SHP77 treated with DMSO at 0.1 percent for 48 hours (cell line): ENCODE data around the gene UBTD1.
"Not testable (repeated sequence)": the region's sequence is repeated elsewhere in the genome, so short reads cannot be mapped to it uniquely, and the experiment has no call there.

Source experiments
- DNase-seq: peaks from one replicate; lab custom pipeline; 2025; lab: John Stamatoyannopoulos, UW

UBTD1 gene

DNA sequence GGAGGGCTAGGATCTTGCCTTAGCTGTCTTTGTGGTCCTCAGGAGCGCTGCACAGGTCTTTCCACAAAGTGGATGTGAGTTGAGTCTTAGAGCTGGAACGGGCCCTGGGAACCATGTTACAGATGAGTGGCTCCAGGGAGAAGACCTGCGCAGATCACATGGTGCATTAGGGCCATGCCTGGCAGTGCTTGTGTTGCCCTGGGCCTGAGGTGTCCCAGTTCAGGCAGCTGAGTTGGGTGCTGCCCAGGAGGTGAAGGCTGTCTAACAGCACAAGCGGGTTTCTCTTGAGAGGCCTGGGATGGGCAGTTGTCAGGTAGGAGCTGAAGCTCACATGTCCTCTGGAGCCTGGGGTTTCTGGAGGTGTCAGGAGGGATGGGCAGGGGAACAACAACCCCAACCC lies 40.1 kb downstream of the UBTD1 start:
- no peak for DNase-seq

DNA sequence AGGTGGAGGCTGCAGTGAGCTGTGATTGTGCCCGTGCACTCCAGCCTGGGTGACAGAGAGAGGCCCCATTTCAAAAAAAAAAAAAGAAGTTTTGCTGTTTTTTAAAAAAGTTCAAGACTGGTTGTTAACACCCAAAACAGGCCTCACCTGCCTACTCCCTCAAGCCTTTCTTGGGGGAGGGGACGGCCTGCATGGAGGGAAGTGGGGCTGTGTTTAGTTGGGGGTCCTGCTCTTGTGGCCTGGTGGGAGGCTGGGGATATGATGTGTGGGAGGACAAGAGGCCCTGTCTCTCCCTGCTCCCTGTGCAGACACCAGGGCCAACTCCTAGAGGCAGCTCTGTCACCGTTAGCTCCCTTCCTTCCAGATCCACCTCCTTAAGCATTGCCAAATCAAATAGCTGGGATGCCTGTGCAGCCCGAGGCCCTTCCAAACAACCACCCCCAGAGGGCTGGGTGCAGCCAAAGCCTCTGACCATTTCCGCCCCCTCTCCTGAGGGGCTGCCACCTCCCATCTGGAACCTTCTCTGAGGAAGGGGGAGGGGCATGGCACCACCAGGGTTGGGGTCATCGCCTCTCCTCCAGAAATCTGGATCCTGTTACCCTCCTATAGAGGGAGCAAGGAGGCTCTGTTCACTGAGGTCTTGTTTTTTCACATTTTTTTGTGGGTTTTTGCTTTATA lies 40.9 kb downstream of the UBTD1 start:
- no peak for DNase-seq

DNA sequence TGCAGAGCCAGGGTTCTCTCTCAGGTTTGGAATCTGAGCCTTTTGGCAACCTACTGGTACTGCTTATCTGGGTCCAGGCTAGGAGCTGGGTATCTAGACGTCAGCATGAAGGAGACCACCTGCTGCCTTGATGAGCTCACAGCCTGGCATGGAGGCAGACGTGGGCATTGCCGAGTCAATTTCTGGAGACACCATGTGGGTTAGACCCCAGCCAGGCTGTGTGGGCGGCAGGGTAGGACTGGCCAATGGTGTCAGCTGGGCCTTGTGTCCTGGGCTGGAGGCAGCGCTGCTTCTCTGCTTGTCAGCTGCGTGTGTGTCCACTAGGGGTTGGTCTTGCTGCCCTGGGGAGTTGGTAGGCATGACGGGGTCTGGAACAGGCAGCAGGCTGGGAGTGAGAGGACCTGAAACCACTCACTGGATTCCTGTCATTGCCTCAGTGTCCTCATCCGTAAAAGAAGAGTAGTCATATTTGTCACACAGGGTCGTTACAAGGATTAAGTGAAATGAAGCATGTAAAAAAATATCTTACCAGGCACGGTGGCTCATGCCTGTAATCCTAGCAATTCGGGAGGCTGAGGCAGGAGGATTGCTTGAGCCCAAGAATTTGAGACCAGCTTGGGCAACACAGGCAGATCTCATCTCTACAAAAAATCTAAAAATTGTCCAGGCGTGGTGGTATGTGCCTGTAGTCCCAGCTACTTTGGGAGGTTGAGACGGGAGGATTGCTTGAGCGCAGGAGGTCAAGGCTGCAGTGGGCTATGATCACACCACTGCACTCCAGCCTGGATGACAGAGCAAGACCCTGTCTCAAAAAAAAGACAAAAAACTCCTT lies 42.2 kb downstream of the UBTD1 start:
- no peak for DNase-seq

DNA sequence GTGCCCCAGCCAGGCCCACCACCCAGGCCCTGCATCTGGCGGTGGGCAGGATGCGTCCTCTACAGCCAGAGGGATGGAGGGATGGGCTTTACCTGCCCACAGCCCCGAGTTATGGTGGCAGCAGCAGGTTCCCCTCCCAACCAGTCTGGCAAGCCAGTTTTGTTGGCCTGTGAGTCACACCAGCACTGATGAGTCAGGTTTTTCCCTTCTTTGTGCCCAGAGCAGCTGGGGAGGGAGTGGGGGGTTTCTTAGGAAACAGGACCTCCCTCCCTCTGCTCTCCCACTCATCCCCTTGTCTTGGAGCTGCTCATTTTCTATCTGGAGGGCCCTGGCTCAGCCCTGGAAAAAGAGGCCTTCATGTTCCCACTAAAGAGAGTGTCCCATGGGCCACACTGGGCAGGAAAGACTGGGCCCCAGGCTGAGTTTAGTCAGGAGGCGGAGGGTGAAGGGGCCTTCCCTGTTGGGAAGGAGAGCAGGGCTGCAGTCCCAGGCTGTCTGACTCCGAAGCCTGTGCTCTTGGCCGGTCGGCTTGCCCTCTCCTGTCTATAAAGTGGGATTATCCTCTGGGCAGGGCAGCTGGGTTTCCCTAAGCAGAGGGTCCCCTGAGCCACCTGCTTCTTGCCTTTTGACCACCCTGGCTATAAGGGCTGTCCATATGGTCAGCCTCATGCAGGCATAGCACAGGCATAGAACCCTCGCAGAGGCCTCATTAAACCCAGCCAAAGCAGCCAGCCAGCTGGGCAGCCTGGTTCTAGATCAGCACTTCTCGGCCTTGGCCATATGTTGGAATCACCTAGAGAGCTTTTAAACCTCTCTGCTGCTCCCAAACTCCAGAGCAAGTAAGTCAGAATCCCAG lies 43.7 kb downstream of the UBTD1 start:
- no peak for DNase-seq

DNA sequence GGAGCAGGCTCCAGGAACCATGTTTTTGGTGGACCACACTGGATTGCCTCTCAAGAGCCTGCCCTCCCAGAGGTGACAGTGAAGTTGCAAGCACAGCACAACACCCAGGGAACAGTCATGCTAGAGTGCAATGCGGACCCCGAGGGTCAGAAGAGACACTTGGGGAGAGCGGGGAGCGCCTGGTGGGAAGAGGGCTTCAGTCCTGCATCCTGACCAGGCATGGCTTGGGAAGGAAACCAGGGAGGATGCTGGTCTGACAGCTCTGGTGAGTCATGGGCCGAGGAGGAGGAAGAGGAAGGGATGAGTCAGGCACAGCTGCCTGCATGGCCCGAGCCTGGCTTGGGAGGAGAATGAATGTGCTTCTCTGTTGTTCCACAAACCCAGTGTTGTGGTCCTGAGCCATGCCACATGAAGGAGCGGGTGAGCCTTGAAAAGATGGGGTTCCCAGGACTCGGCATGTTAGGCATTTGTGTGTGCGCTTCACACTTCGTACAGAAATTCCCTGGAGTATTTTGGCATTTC lies 44.4 kb downstream of the UBTD1 start:
- no peak for DNase-seq

DNA sequence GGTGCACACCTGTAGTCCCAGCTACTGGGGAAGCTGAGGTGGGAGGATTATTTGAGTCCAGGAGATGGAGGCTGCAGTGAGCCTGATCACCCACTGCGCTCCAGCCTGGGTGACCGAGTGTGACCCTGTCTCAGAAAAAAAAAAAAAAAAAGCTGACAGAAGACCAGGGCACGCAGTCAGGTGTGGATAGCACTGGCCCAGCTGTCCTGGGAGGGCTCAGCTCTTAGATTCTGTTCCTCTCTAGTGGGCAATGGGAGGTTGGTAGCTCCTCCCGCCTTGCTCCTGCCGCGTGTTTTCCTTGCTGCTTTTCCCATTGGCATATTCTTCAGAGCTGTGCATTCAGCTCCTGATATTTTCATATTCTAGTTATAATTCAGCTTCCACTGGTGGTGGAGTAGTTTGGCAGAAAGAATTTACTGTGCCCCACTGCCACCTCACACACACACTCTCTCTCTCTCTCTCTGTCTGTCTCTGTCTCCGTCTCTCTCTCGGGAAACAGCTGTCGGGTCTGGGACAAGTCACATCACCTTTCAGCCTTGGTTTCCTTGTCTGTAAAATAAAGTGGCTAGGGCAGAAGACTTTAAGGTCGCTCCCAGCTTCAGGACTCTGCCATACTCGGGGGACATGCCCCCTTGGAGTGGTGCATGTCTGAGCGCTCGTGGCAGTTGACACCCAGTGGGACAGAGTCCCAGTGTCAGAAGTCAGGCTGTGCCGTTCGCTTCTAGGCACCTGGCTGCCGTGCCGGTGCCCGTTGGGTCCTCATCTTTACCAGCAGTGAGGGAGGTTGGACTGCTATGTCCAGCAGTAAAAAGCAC lies 47.9 kb downstream of the UBTD1 start:
- DNase-seq = no peak

DNA sequence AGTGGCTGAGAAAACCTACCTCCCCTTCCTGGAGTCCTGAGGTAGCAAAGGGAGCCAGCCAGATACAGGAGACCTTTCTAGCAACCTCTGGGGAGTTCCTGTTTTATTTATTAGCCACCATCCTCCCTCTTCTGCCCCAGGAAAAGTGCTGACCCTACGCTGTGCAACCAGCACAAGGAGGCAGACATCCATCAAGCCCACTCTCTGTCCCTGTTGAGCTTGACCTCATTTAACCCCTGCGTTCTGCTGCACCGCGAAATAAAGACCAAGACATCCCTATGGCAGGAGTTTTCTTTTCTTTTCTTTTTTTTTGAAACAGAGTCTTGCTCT lies 48.5 kb downstream of the UBTD1 start:
- DNase-seq = no peak

DNA sequence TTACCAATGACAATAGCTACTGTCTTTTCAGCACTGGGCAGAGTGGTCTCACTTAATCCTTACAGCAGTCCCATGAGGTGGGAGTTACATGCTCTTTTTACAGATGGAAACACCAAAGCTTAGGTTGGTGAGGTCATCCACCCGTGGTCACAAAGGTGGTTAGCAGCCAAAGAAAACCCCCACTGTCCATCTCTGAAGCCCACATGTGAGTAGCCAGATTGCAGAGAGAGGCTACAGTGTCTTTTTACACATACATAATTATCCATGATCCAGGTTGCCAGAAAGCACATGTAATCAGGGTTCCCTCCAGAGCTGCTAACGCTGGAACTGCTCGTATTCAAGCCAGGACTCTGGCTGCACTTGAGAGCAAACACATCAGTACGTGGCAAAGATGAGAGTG lies 49.2 kb downstream of the UBTD1 start:
- DNase-seq = no peak

DNA sequence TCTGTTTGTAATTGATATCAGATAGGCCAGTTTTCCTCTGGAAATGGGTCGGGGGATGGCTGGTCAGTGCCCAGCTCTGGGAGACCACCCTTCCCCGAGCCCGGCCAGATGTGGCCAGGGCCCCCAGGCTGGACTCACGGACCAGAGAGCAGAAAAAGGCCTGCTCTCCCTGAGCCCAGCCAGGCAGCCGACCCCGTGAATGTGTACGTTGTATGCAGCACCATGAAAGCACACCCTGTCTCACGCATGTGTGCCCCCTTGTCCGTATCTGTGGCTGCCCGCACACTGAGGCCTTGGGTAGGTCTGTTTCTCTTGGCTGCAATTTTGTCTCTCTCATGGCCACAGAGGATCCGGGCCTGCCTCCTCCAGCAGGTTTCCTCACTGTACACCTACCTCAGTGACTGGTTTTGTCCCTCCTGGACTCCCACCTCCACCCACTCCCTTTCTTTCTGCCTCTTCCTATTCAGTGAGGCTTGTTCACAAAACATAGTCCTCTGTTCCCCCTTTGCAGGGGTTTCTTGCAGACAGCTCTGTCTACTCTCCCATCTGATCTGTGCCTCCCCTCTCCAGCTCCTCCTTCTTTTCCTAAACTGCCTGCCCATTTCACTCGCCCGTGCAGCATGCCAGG lies 50.2 kb downstream of the UBTD1 start:
- DNase-seq = no peak

DNA sequence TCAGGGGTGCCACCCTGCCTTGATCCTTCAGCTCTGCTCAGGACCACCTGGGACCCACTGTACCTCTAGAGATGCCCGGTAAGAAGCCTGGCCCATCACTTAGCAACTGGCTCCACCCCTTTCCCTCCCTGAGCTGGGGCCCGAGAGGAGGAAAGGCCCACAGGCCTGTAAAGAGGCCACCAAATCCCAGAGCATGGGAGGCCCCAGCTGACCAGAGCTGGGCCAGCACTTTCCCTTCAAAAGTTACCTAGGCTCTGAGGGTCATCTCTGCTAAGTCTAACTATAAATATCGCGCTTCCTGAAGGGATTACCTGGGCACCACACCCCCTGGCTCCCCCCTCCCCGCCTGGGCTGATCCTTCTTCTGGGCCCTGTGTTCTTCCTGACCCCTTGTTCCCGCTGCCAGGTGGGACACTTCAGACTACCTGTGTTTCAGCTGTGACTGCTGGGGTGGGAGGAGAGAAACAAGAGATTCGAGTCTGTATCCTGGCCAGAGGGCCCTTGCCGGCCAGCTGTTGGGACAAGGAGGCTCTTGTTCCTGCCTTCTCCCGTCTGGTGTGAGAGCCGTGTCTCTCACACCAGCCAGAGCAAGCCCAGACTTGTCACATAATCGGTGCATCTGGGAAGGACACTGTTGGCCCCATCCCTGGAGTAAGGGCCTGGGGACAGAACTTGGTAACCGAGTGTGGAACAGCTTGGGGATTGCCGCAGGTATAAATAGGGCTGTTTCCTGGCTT lies 51.0 kb downstream of the UBTD1 start:
- DNase-seq = peak; percentile 34

DNA sequence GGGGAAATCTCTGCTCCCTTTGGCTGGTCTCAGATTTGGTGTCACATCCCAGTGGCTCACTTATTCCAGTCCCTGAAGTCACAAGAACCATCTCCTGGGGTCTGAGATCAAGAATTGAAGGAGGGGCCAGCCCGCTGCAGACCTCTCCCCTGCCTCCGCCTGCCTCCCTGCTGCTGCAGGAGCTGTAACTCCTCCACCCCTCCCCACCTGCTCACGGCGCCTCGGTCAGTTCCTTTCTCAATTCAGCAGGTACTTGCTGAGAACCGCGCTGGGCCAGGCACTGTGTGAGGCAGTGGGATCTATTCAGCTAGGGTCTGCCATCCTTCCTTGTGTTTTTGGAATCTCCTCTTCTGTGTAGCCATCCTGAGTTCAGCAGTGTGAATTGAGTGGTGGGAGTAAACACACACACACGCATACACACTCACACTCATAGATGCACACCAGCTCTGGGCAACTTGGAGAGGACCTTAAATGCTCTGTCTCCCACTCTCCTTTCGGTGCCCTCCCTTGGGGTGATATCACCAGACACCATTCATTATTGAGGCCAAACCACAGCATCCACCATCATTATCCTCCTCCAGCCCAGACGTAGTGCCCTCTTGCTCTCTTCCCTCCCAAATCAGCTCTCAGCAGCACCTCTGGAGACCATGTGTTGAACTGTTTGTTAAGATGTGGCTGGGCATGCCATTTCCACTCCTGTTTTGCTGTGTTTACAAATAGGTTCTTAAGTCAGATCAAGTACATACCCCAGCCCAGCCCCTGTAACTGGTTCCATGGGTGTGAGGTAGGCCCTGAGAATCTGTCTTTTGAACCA lies 51.8 kb downstream of the UBTD1 start:
- no peak for DNase-seq

DNA sequence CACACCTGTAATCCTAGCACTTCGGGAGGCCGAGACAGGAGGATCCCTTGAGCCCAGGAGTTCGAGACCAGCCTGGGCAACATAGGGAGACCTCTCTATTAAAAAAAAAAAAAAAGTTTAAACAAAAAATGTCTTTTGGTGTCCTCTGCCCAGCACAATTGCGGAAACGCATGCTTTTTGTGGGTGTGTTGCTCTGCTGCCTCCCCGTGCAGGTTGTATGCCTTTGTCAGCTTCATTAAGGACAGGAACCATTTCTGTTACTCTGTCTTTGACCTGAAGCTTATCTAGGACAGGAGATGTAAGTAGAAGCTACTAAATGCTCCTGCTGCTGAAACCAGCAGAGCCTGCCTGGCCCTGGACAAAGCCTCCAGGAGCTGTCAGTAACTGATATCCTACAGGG lies 52.5 kb downstream of the UBTD1 start:
- DNase-seq = no peak

DNA sequence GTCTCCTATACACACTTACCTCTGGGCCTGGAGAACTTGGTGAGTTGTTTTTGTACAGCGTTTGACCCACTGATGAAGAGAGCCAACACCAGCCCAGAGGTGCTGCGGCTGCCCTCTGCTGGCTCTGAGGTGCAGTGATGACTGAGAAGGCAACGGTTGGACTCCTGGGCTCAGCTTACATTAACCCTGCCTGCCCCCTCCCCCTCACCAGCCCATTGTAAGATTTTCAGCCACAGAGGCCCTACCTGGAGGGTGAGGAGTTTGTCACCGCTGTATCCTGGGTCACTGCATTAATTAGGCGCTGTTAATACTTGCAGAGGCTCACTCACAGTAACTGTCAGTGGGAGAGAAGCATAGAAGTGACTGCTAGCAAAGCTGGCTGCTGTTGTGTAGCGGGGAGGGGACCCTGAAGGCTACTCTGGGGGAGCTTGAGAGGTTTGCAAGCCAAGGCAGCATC lies 54.9 kb downstream of the UBTD1 start:
- DNase-seq = no peak

DNA sequence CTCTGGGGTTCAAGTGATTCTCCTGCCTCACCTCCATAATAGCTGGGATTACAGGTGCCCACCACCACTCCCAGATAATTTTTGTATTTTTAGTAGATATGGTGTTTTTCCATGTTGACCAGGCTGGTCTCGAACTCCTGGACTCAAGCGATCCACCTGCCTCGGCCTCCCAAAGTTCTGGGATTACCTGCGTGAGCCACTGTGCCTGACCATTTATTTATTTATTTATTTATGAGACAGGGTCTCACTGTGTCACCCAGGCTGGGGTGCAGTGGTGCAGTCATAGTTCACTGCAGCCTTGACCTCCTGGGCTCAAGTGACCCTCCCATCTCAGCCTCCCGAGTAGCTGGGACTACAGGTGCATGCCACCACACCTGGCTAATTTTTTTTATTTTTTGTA lies 55.6 kb downstream of the UBTD1 start:
- not testable (repeated sequence) for DNase-seq

DNA sequence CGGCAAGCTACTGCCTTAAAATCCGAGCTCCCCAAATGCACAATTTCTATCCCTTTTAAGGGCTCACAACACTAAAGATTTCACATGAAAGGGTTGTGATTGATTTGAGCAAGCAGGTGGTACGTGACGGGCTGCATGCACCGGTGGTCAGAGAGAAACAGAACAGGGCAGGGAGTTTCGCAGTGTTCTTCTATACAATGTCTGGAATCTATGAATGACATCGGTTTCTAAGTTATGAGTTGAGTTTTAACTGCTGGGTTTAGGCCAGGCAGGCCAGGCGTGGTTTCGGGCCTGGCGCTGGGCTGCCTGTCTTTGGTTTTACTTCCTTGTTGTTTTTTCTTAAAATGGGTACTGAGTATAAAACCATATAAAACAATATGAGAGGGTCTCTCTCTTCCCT lies 56.8 kb downstream of the UBTD1 start:
- not testable (repeated sequence) for DNase-seq

DNA sequence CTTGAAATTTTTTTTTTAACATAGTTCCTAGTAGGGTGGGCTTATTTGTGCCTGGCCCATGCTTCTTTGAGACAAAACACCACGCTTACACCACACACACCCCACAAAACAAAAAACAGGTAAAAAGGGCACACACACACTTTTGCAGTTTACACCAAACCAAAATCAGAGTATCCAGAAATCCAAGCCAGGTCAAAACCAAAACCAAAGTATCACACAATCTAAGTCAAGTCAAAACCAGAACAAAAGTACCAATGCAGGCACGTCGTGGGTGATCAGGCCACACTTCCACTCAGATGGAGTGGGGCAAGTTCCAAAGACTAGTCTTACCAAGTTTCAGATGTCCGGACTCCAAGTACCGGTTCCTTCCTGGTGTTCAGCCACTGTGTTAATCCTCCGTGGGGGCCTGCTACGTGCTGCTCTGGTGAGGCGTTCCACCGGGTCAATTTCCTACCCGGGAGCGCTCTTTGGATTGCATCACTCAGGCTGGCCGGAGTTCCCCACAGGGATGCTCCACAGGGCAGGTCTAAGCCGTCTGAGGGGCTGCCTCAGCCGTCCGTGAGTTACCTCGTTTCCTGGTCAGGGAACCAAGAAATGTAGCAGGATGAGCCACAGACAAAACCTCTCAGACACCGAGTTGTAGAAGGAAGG lies 62.1 kb downstream of the UBTD1 start:
- not testable (repeated sequence) for DNase-seq

DNA sequence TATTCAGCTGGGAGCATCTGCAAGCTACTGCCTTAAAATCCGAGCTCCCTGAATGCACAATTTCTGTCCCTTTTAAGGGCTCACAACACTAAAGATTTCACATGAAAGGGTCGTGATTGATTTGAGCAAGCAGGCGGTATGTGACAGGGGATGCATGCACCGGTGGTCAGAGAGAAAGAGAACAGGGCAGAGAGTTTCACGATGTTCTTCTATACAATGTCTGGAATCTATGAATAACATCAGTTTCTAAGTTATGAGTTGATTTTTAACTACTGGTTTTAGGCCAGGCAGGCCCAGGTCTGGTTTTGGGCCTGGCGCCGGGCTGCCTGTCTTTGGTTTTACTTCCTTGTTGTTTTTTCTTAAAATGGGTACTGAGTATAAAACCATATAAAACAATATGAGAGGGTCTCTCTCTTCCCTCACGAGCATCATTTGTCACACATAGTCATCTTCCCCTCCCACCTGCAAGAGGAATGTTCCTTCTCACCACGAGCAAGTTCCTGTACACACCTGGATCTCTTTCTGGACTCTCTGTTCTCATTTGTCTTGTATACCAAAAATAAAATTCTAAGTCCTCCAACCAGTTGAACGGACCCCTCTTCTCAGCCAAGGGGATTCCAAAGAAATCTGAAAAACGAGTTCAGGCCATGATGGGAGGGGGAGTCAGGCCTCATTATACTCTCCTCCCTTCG lies 62.8 kb downstream of the UBTD1 start:
- DNase-seq = not testable (repeated sequence)

DNA sequence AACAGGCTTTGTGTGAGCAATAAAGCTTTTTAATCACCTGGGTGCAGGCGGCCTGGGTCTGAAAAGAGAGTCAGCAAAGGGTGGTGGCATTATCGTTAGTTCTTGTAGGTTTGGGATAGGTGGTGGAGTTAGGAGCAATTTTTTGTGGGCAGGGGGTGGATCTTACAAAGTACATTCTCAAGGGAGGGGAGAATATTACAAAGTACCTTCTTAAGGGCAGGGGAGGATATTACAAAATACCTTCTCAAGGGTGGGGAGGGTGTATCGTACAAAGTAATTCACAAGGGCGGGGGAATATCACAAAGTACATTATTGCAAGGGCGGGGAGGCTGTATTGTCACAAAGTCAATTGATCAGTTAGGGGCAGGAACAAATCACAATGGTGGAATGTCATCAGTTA lies 63.6 kb downstream of the UBTD1 start:
- DNase-seq = not testable (repeated sequence)
